Spleen (tissue), 7 donors: Measurements from ENCODE around the gene NEUROG3.

Source experiments
- POLR2A ChIP-seq, 3 donors: fragments of 450-650 bp; IDR thresholded peaks; one replicate each; pipeline ENCODE4 v1.5.1; 2017; ENCODE audit warnings: antibody characterized with exemption in 3 of 3, mild to moderate bottlenecking in 1 of 3
- POLR2AphosphoS5 ChIP-seq, 3 donors: sonication (generic); formaldehyde crosslinking; IDR thresholded peaks; one replicate each; pipeline ENCODE4 v1.5.1; 2017; ENCODE audit warnings: antibody characterized with exemption in 3 of 3
- TF ChIP-seq, protein P1 (sequence below), 11 experiments: fragments of 200-600 bp in 7 of 11; fragments of 450-650 bp in 4 of 11; sonication (generic) in 4 of 11; IDR thresholded peaks in 8 of 11; conservative IDR thresholded peaks in 3 of 11; 1 replicate in 7 of 11; 2 replicates in 4 of 11; pipeline versions ENCODE4 v1.4.0 to v1.8.0; 2016 to 2021; ENCODE audit warnings: antibody characterized with exemption in 11 of 11, inconsistent platforms in 4 of 11, mild to moderate bottlenecking in 1 of 11
- donor health status: DM: no; HTN: no; CAD: no; lungs with moderate emphysema.
- donor health status: DM: no; HTN: no; CAD: no.
- donor health status: DM: no; HTN: no; CAD: no.

DNA sequence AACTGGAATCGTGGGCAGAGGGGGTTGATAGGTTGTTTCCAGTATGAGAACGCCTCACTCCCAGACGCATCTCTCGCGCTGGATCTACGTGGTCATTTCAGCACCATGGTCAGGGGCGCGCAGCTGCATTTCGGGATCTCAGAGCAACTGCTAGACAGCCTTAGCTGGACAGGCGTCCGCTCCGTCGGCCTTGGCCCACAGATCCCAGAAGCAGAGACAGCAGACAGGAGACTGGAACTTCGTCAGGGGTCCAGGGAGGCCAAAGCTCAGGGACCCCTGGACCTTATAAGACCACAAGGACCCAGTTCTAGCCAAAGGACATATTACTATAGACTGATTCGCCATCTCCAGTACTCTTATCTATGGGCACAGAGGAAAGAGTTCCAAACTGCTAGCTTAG is 5.3 kb downstream of the NEUROG3 start:
- TF ChIP-seq, protein P1, sequence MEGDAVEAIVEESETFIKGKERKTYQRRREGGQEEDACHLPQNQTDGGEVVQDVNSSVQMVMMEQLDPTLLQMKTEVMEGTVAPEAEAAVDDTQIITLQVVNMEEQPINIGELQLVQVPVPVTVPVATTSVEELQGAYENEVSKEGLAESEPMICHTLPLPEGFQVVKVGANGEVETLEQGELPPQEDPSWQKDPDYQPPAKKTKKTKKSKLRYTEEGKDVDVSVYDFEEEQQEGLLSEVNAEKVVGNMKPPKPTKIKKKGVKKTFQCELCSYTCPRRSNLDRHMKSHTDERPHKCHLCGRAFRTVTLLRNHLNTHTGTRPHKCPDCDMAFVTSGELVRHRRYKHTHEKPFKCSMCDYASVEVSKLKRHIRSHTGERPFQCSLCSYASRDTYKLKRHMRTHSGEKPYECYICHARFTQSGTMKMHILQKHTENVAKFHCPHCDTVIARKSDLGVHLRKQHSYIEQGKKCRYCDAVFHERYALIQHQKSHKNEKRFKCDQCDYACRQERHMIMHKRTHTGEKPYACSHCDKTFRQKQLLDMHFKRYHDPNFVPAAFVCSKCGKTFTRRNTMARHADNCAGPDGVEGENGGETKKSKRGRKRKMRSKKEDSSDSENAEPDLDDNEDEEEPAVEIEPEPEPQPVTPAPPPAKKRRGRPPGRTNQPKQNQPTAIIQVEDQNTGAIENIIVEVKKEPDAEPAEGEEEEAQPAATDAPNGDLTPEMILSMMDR (IDR thresholded peaks at IDR 0.05 in 8 of 11, conservative IDR thresholded peaks at IDR 0.05 in 3 of 11), result no peak
- no peak for TF ChIP-seq POLR2A (IDR thresholded peaks at IDR 0.05)
- no peak for TF ChIP-seq POLR2AphosphoS5 (IDR thresholded peaks at IDR 0.05)
